Hepatic stellate cell (primary cell): Measurements from ENCODE around the gene MYO1E.
"Not testable (repeated sequence)": the region's sequence is repeated elsewhere in the genome, so short reads cannot be mapped to it uniquely, and the experiment has no call there.

Experiments
- DNase-seq: peaks from one replicate; pipeline ENCODE4 v3.0.0; 2011; ENCODE audit warnings: low spot score

Gene MYO1E

GRCh38 chr15:59291213-59291549, 81.5 kb downstream of the MYO1E start:
- DNase-seq, result no peak

- no peak for DNase-seq
Measured at GRCh38 chr15:59290295-59291212, 82.1 kb downstream of the MYO1E start.

GRCh38 chr15:59289574-59289973, 83.1 kb downstream of the MYO1E start:
- no peak for DNase-seq

- no peak for DNase-seq
Measured at GRCh38 chr15:59283717-59284391, 88.8 kb downstream of the MYO1E start.

GRCh38 chr15:59282515-59283337, 89.9 kb downstream of the MYO1E start:
- no peak for DNase-seq

GRCh38 chr15:59281699-59282098, 91.0 kb downstream of the MYO1E start:
- DNase-seq, result no peak

- DNase-seq, result no peak
Measured at GRCh38 chr15:59280855-59281254, 91.8 kb downstream of the MYO1E start.

- not testable (repeated sequence) for DNase-seq
Measured at GRCh38 chr15:59280292-59280691, 92.4 kb downstream of the MYO1E start.

- no peak for DNase-seq
Measured at GRCh38 chr15:59279023-59279422, 93.6 kb downstream of the MYO1E start.

- no peak for DNase-seq
Measured at GRCh38 chr15:59278120-59278519, 94.6 kb downstream of the MYO1E start.

GRCh38 chr15:59276225-59277178, 96.2 kb downstream of the MYO1E start:
- no peak for DNase-seq

- no peak for DNase-seq
Measured at GRCh38 chr15:59274126-59274970, 98.3 kb downstream of the MYO1E start.

GRCh38 chr15:59273234-59273633, 99.4 kb downstream of the MYO1E start:
- DNase-seq, result no peak

GRCh38 chr15:59271595-59272201, 101.0 kb downstream of the MYO1E start:
- no peak for DNase-seq

- DNase-seq, result no peak
Measured at GRCh38 chr15:59268852-59269407, 103.7 kb downstream of the MYO1E start.

GRCh38 chr15:59268168-59268851, 104.4 kb downstream of the MYO1E start:
- DNase-seq, result no peak

- DNase-seq, result no peak
Measured at GRCh38 chr15:59266028-59266427, 106.6 kb downstream of the MYO1E start.

GRCh38 chr15:59262316-59262715, 110.4 kb downstream of the MYO1E start:
- DNase-seq, result no peak

- no peak for DNase-seq
Measured at GRCh38 chr15:59260090-59260489, 112.6 kb downstream of the MYO1E start.
